Endothelial cell of umbilical vein (primary cell): ENCODE data around the gene BCR. TPM values are rescaled to one million over a fixed set of nuclear protein-coding genes. Genes with fewer than 3 reads are reported as not detected.

Source experiments
- BruUV-seq: library from RNA; stranded (reverse); fragments of 400-500 nt; replicated peaks from 2 replicates; lab custom pipeline; 2021; lab: Mats Ljungman, UMichigan
- CTCF ChIA-PET: fragments of 300-600, 350-600 bp; sonication (Branson Sonifier 250); formaldehyde crosslinking; loops from one replicate; lab custom pipeline; 2021; ENCODE audit warnings: antibody characterized with exemption, inconsistent platforms; lab: Charles Lee
- POLR2A ChIA-PET: fragments of 300-600, 350-600 bp; sonication (Branson Sonifier 250); formaldehyde crosslinking; loops from one replicate; lab custom pipeline; 2021; ENCODE audit warnings: antibody characterized with exemption, inconsistent platforms; lab: Charles Lee
- DNase-seq: peaks from one replicate; pipeline ENCODE4 v3.0.0-alpha.2; 2011; ENCODE audit warnings: low read depth, low spot score
- FAIRE-seq: peaks from 2 replicates; lab custom pipeline; 2011; peaks lifted over from hg19 to GRCh38; lab: Jason Lieb, UNC
- H2AFZ ChIP-seq: 2 replicates; pipeline ENCODE4 v1.6.0; 2012; ENCODE audit warnings: low read depth, low read length, control low read depth, inconsistent platforms
- H3K27ac ChIP-seq: 2 replicates; pipeline ENCODE4 v1.5.1; 2011; ENCODE audit warnings: low read depth, mild to moderate bottlenecking, control low read depth, low read length, moderate library complexity; ENCODE audit not compliant: insufficient read depth
- H3K27me3 ChIP-seq, 2 experiments: 2 replicates each; pipeline versions ENCODE4 v1.6.0 to v1.6.1; 2011; ENCODE audit warnings: low read length in 2 of 2, mixed read lengths in 1 of 2; ENCODE audit not compliant: control insufficient read depth in 2 of 2, insufficient read depth in 2 of 2
- H3K36me3 ChIP-seq, 2 experiments: 2 replicates in 1 of 2; 3 replicates in 1 of 2; pipeline ENCODE4 v1.5.1; 2011; ENCODE audit warnings: low read length in 2 of 2, mild to moderate bottlenecking in 1 of 2, moderate library complexity in 1 of 2; ENCODE audit not compliant: control insufficient read depth in 2 of 2, insufficient read depth in 2 of 2; ENCODE audit errors: extremely low read depth in 1 of 2
- H3K4me1 ChIP-seq: 3 replicates; pipeline ENCODE4 v1.5.1; 2011; ENCODE audit warnings: mild to moderate bottlenecking, low read length; ENCODE audit not compliant: control insufficient read depth, insufficient read depth; ENCODE audit errors: extremely low read depth
- H3K4me2 ChIP-seq: 2 replicates; pipeline ENCODE4 v1.6.1; 2011; ENCODE audit warnings: low read length, control low read depth, mixed read lengths; ENCODE audit not compliant: insufficient read depth
- H3K4me3 ChIP-seq, 3 experiments: fragments of 200-600 bp in 1 of 3; sonication (generic), shearing (Covaris generic) in 1 of 3; replicated peaks in 1 of 3; 2 replicates each; pipeline ENCODE4 v1.5.1; 2011 to 2016; ENCODE audit warnings: control low read depth in 3 of 3, low read length in 3 of 3, mild to moderate bottlenecking in 2 of 3, inconsistent platforms in 1 of 3, low read depth in 1 of 3, moderate library complexity in 1 of 3; ENCODE audit not compliant: insufficient read depth in 1 of 3
- H3K79me2 ChIP-seq: 2 replicates; pipeline ENCODE4 v1.6.0; 2012; ENCODE audit warnings: low read length, inconsistent platforms; ENCODE audit not compliant: control insufficient read depth, insufficient read depth
- H3K9ac ChIP-seq: replicated peaks from 2 replicates; pipeline ENCODE3; 2011; ENCODE audit warnings: low read length, control low read depth; ENCODE audit not compliant: insufficient read depth; ENCODE audit errors: extremely low read depth
- H3K9me1 ChIP-seq: replicated peaks from 3 replicates; pipeline ENCODE4 v1.6.0; 2011; ENCODE audit warnings: mild to moderate bottlenecking, low read length; ENCODE audit not compliant: control insufficient read depth, insufficient read depth; ENCODE audit errors: extremely low read depth
- H3K9me3 ChIP-seq: replicated peaks from 2 replicates; pipeline ENCODE4 v1.5.1; 2012; ENCODE audit warnings: low read length, inconsistent platforms; ENCODE audit not compliant: control insufficient read depth, insufficient read depth
- H4K20me1 ChIP-seq: replicated peaks from 2 replicates; pipeline ENCODE3; 2011; ENCODE audit warnings: mild to moderate bottlenecking, low read length; ENCODE audit not compliant: control insufficient read depth, insufficient read depth; ENCODE audit errors: extremely low read depth
- EZH2 ChIP-seq: IDR thresholded peaks from 2 replicates; pipeline ENCODE4 v1.6.1; 2012; ENCODE audit warnings: borderline replicate concordance, low read depth, mild to moderate bottlenecking, moderate library complexity, low read length, inconsistent platforms; ENCODE audit not compliant: severe bottlenecking
- FOS ChIP-seq: IDR thresholded peaks from 2 replicates; pipeline ENCODE4 v1.6.1; 2011; ENCODE audit warnings: mild to moderate bottlenecking, low read length, moderate library complexity, borderline replicate concordance; ENCODE audit not compliant: insufficient read depth
- GATA2 ChIP-seq: IDR thresholded peaks from 2 replicates; pipeline ENCODE4 v1.7.0; 2011; ENCODE audit warnings: low read depth, mild to moderate bottlenecking, moderate library complexity, mixed read lengths, low read length; ENCODE audit not compliant: insufficient read length, insufficient read depth
- JUN ChIP-seq: IDR thresholded peaks from 2 replicates; pipeline ENCODE4 v1.6.1; 2011; ENCODE audit warnings: borderline replicate concordance, low read depth; ENCODE audit not compliant: insufficient read length, insufficient read depth
- MYC ChIP-seq: IDR thresholded peaks from one replicate; pipeline ENCODE4 v1.6.1; 2011; ENCODE audit warnings: mild to moderate bottlenecking, low read depth, low read length
- POLR2A ChIP-seq: IDR thresholded peaks from 2 replicates; pipeline ENCODE4 v1.6.1; 2012; ENCODE audit warnings: low read depth, mild to moderate bottlenecking, control low read depth, low read length
- POLR2AphosphoS5 ChIP-seq: IDR thresholded peaks from 2 replicates; pipeline ENCODE4 v1.6.1; 2012; ENCODE audit warnings: low read depth, mild to moderate bottlenecking, control low read depth, low read length, moderate library complexity; ENCODE audit not compliant: insufficient read depth
- dilution Hi-C: fragments of 300-500 bp; cut with MboI; formaldehyde crosslinking; loops from one replicate; pipeline ENCODE4 v1.15.0; 2019; ENCODE audit warnings: low sequenced_read_pairs; ENCODE audit not compliant: extremely low pct_ligation_motif_present
- intact Hi-C: fragments of 100-400 bp; cut with micrococcal nuclease; formaldehyde crosslinking; loops from one replicate; pipeline ENCODE4 v1.10.0; 2022
- polyA plus RNA-seq, 4 experiments: library from polyadenylated mRNA; depleted of rRNA in 3 of 4; stranded (reverse) in 3 of 4; unstranded in 1 of 4; fragments of >200 nt; gene quantifications; 2 replicates each; pipeline versions ENCODE4 v1.2.1 to v1.2.3, GENCODE V29; 2011 to 2012; ENCODE audit warnings: missing spikeins in 1 of 4
- total RNA-seq: library from RNA; stranded (reverse); gene quantifications from 2 replicates; pipeline ENCODE4 v1.2.3, GENCODE V29; 2021
- TF ChIP-seq, protein P1 (sequence below): IDR thresholded peaks from 2 replicates; pipeline ENCODE4 v1.6.1; 2011; ENCODE audit not compliant: insufficient read depth, insufficient read length
- TF ChIP-seq, protein P2 (sequence below), 2 donors: IDR thresholded peaks; 1 replicate in 1 of 2; 2 replicates in 1 of 2; pipeline ENCODE4 v1.5.1; 2011; ENCODE audit warnings: low read length in 2 of 2, mild to moderate bottlenecking in 2 of 2, moderate library complexity in 2 of 2, control low read depth in 1 of 2, inconsistent platforms in 1 of 2, low read depth in 1 of 2; ENCODE audit not compliant: insufficient read depth in 1 of 2; ENCODE audit errors: extremely low read depth in 1 of 2

The BCR gene
- total and polyA plus RNA-seq, 2 donors (not counting 3 experiments of a cell fraction or from before 2014, with no cell fraction given) = 129 to 141 TPM

DNA sequence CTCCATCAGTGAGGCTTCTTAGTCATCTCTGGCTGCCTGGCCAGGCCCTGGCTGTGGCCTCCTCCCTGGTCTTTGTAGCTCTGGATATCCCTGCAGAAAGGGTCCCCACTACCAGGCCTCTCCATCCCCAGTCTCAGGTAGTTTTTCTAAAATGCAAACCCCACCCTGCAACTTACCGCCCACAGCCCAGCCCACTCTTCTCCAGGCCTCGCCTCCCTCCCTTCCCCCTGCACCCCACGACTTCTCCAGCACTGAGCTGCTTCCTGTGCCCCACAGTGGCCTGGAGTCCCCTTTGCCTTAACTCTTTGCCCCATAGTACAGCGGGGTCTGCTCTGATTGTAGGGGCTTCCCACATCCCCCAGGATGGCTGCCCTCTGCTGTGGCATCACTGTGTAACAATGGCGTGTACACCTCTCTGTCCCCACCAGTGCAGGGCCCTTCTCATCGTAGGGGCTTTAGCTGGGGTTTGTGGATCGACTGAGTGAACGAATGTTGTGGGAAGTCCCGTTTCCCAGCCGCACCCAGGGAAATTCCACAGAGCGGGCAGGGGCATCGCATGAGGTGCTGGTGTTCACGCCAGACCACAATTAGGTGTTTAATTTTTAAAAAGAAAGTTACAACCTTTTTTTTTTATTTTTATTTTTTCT, 111.6 kb downstream of the BCR start:
- Histone ChIP-seq H3K27ac (no peak overlapping the region), H3K36me3 (peaks cover 28 to 80% of the 10 kb centered on the region in 2 experiments), H3K79me2 (no peaks in the 10 kb centered on the region), H3K4me1 (peaks cover 5% of the 10 kb centered on the region), H3K27me3 (no peaks in the 10 kb centered on the region), H2AFZ (no peak overlapping the region), H3K9me1 (no peaks in the 10 kb centered on the region), H4K20me1 (no peaks in the 10 kb centered on the region), H3K9me3 (no peaks in the 10 kb centered on the region), H3K4me3 (no peak overlapping the region), H3K4me2 (no peak overlapping the region), H3K9ac (no peak overlapping the region)
- FAIRE-seq (no peak), DNase-seq (no peak)
- TF ChIP-seq JUN (no peak), POLR2AphosphoS5 (no peak), FOS (no peak), POLR2A (no peak), MYC (no peak), GATA2 (no peak), EZH2 (no peak)
- TF ChIP-seq, protein P1, sequence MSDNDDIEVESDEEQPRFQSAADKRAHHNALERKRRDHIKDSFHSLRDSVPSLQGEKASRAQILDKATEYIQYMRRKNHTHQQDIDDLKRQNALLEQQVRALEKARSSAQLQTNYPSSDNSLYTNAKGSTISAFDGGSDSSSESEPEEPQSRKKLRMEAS = no peak
- TF ChIP-seq, protein P2, sequence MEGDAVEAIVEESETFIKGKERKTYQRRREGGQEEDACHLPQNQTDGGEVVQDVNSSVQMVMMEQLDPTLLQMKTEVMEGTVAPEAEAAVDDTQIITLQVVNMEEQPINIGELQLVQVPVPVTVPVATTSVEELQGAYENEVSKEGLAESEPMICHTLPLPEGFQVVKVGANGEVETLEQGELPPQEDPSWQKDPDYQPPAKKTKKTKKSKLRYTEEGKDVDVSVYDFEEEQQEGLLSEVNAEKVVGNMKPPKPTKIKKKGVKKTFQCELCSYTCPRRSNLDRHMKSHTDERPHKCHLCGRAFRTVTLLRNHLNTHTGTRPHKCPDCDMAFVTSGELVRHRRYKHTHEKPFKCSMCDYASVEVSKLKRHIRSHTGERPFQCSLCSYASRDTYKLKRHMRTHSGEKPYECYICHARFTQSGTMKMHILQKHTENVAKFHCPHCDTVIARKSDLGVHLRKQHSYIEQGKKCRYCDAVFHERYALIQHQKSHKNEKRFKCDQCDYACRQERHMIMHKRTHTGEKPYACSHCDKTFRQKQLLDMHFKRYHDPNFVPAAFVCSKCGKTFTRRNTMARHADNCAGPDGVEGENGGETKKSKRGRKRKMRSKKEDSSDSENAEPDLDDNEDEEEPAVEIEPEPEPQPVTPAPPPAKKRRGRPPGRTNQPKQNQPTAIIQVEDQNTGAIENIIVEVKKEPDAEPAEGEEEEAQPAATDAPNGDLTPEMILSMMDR (IDR thresholded peaks at IDR 0.05; ENCODE audit: extremely low read depth in 1 of 2, insufficient read depth in 1 of 2, low read depth in 1 of 2, low read length in 2 of 2) = no peak
- intact Hi-C loops = no loop called here
- CTCF ChIA-PET = interaction anchor here (1.3 to 3.1 kb wide), 4 partner anchors 10 to 118 kb away, joined by 3 to 26 read pairs (median 13); no protein-coding TSS in a partner anchor
- POLR2A ChIA-PET = no interaction called here
- BruUV-seq = no TSS peak
- dilution Hi-C loops = no loop called here
